ENCODE measurements around the gene ANKRD27.

- TF ChIP-seq CTCF (IDR thresholded peaks at IDR 0.05) (no peak), POLR2A (IDR thresholded peaks at IDR 0.05) (no peak)
Observed at GRCh38 chr19:32619051-32619685, 55.8 kb downstream of the ANKRD27 start.

Measured in esophagus squamous epithelium (tissue), 4 donors.